Ishikawa (cell line): ENCODE measurements around the gene PIGO.

Experiments
- CEBPB ChIP-seq: IDR thresholded peaks from 2 replicates; pipeline ENCODE4 v1.6.1; 2012
- CREB1 ChIP-seq: IDR thresholded peaks from 2 replicates; pipeline ENCODE4 v1.6.1; 2012; ENCODE audit warnings: low read depth
- EP300 ChIP-seq: IDR thresholded peaks from 2 replicates; pipeline ENCODE4 v1.6.1; 2012; ENCODE audit warnings: borderline replicate concordance
- MAX ChIP-seq: IDR thresholded peaks from 2 replicates; pipeline ENCODE4 v1.6.1; 2012
- RAD21 ChIP-seq: IDR thresholded peaks from 2 replicates; pipeline ENCODE4 v1.6.1; 2012; ENCODE audit warnings: low read depth
- TAF1 ChIP-seq: IDR thresholded peaks from 2 replicates; pipeline ENCODE4 v1.6.1; 2012; ENCODE audit warnings: low read depth, mild to moderate bottlenecking

- TF ChIP-seq EP300, result no peak
- no peak for TF ChIP-seq MAX
- no peak for TF ChIP-seq CEBPB
- TF ChIP-seq TAF1, result no peak
- TF ChIP-seq RAD21, result no peak
- no peak for TF ChIP-seq CREB1
Observed at GRCh38 chr9:35048511-35048910, 47.9 kb downstream of the PIGO start.
